Neural progenitor cell (in vitro differentiated cells): ENCODE measurements around the gene AWAT1. TPM values are rescaled to one million over a fixed set of nuclear protein-coding genes. Genes with fewer than 3 reads are reported as not detected.

Experiments used
- DNase-seq: peaks from one replicate; pipeline ENCODE4 v3.0.0-alpha.2; 2016; ENCODE audit warnings: low spot score
- H2AFZ ChIP-seq: fragments of 200-600 bp; sonication (generic); replicated peaks from 2 replicates; pipeline ENCODE4 v1.6.1; 2016; ENCODE audit warnings: antibody characterized with exemption
- H3F3A ChIP-seq: fragments of 200-600 bp; sonication (generic); 2 replicates; pipeline ENCODE4 v1.6.1; 2016; ENCODE audit warnings: antibody characterized with exemption, low read depth
- H3K27ac ChIP-seq: fragments of 200-600 bp; sonication (generic); 2 replicates; pipeline ENCODE4 v1.5.1; 2016; ENCODE audit warnings: mild to moderate bottlenecking
- H3K27me3 ChIP-seq: fragments of 200-600 bp; sonication (generic); 2 replicates; pipeline ENCODE4 v1.6.1; 2016; ENCODE audit warnings: mild to moderate bottlenecking, moderate library complexity
- H3K36me3 ChIP-seq: fragments of 200-600 bp; sonication (generic); 2 replicates; pipeline ENCODE4 v1.5.1; 2016
- H3K4me1 ChIP-seq: fragments of 200-600 bp; sonication (generic); 2 replicates; pipeline ENCODE4 v1.6.1; 2016; ENCODE audit warnings: mixed run types
- H3K4me2 ChIP-seq: fragments of 200-600 bp; sonication (generic); 2 replicates; pipeline ENCODE4 v1.6.1; 2016
- H3K4me3 ChIP-seq: fragments of 200-600 bp; sonication (generic); 2 replicates; pipeline ENCODE4 v1.5.1; 2016
- H3K79me2 ChIP-seq: fragments of 200-600 bp; sonication (generic); 2 replicates; pipeline ENCODE4 v1.6.1; 2016; ENCODE audit warnings: low read depth
- H3K9ac ChIP-seq: fragments of 200-600 bp; sonication (generic); 2 replicates; pipeline ENCODE4 v1.6.1; 2016
- H3K9me3 ChIP-seq: fragments of 200-600 bp; sonication (generic); 2 replicates; pipeline ENCODE4 v1.5.1; 2016; ENCODE audit warnings: low read depth
- H4K20me1 ChIP-seq: fragments of 200-600 bp; sonication (generic); 2 replicates; pipeline ENCODE4 v1.6.1; 2016; ENCODE audit warnings: low read depth
- H3K27ac Mint-ChIP-seq: 3 replicates; pipeline ENCODE4 v1.8.0; 2021; ENCODE audit warnings: mixed read lengths
- H3K27me3 Mint-ChIP-seq: 2 replicates; pipeline ENCODE4 v1.8.0; 2022; ENCODE audit warnings: low read depth, mild to moderate bottlenecking, inconsistent platforms, moderate library complexity, mixed read lengths; ENCODE audit not compliant: insufficient read depth
- H3K36me3 Mint-ChIP-seq: 3 replicates; pipeline ENCODE4 v1.8.0; 2021; ENCODE audit warnings: mixed read lengths
- H3K4me1 Mint-ChIP-seq: 3 replicates; pipeline ENCODE4 v1.8.0; 2021; ENCODE audit warnings: mixed read lengths
- H3K4me3 Mint-ChIP-seq: 3 replicates; pipeline ENCODE4 v1.8.0; 2021; ENCODE audit warnings: mild to moderate bottlenecking, moderate library complexity, mixed read lengths
- H3K9me3 Mint-ChIP-seq: 3 replicates; pipeline ENCODE4 v1.8.0; 2020; ENCODE audit warnings: mixed read lengths
- EZH2 ChIP-seq: fragments of 200-600 bp; sonication (generic); IDR thresholded peaks from 2 replicates; pipeline ENCODE4 v1.6.1; 2017; ENCODE audit warnings: antibody characterized with exemption, mild to moderate bottlenecking, moderate library complexity
- EZH2phosphoT487 ChIP-seq: fragments of 200-600 bp; sonication (generic); IDR thresholded peaks from 2 replicates; pipeline ENCODE4 v1.6.1; 2017; ENCODE audit warnings: antibody characterized with exemption
- total RNA-seq: library from RNA; depleted of rRNA; stranded (reverse); fragments of >200 nt; gene quantifications from 2 replicates; pipeline ENCODE4 v1.2.3, GENCODE V29; 2015; ENCODE audit warnings: low replicate concordance
- TF ChIP-seq, protein P1 (sequence below): fragments of 200-600 bp; sonication (generic); IDR thresholded peaks from 2 replicates; pipeline ENCODE4 v1.5.1; 2017; ENCODE audit warnings: antibody characterized with exemption, mild to moderate bottlenecking

Gene AWAT1
- total RNA-seq, 1 donor from 2014 or later, result not detected

DNA sequence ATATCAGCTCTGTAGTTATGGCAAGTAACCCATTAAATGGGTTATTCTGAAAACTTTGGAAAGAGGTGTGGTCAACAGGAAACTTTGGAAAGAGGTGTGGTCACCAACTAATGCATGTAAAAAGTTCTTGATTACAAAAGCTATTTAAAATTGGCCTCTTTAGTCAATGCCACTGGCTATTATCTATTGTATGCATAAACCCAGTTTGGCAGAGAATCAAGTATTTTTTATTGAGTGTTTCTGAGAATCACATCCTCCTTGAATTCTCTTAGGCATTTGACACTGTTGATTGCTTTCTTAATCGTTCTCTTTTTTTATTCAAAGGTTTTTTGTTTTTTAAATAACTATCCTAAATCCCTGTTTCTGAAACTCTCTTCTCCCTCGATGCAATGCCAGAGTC is 18.0 kb downstream of the AWAT1 start:
- no peak overlapping the region for H3K27ac ChIP-seq
- Mint-ChIP-seq H3K4me3 (no peak overlapping the region), H3K27me3 (no peaks in the 10 kb centered on the region), H3K36me3 (no peaks in the 10 kb centered on the region), H3K4me1 (no peaks in the 10 kb centered on the region), H3K27ac (no peak overlapping the region), H3K9me3 (no peaks in the 10 kb centered on the region)
- H3F3A ChIP-seq, result no peaks in the 10 kb centered on the region
- H3K4me3 ChIP-seq, result no peak overlapping the region
- no peaks in the 10 kb centered on the region for H3K4me1 ChIP-seq
- no peaks in the 10 kb centered on the region for H3K27me3 ChIP-seq
- H3K36me3 ChIP-seq, result no peaks in the 10 kb centered on the region
- no peak for DNase-seq
- peaks cover 14% of the 10 kb centered on the region for H3K9me3 ChIP-seq
- TF ChIP-seq, protein P1, sequence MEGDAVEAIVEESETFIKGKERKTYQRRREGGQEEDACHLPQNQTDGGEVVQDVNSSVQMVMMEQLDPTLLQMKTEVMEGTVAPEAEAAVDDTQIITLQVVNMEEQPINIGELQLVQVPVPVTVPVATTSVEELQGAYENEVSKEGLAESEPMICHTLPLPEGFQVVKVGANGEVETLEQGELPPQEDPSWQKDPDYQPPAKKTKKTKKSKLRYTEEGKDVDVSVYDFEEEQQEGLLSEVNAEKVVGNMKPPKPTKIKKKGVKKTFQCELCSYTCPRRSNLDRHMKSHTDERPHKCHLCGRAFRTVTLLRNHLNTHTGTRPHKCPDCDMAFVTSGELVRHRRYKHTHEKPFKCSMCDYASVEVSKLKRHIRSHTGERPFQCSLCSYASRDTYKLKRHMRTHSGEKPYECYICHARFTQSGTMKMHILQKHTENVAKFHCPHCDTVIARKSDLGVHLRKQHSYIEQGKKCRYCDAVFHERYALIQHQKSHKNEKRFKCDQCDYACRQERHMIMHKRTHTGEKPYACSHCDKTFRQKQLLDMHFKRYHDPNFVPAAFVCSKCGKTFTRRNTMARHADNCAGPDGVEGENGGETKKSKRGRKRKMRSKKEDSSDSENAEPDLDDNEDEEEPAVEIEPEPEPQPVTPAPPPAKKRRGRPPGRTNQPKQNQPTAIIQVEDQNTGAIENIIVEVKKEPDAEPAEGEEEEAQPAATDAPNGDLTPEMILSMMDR, result no peak
- no peak for TF ChIP-seq EZH2
- TF ChIP-seq EZH2phosphoT487, result no peak
- H4K20me1 ChIP-seq, result no peaks in the 10 kb centered on the region
- no peak overlapping the region for H3K4me2 ChIP-seq
- H3K9ac ChIP-seq, result no peak overlapping the region
- H2AFZ ChIP-seq, result no peak overlapping the region
- no peaks in the 10 kb centered on the region for H3K79me2 ChIP-seq

DNA sequence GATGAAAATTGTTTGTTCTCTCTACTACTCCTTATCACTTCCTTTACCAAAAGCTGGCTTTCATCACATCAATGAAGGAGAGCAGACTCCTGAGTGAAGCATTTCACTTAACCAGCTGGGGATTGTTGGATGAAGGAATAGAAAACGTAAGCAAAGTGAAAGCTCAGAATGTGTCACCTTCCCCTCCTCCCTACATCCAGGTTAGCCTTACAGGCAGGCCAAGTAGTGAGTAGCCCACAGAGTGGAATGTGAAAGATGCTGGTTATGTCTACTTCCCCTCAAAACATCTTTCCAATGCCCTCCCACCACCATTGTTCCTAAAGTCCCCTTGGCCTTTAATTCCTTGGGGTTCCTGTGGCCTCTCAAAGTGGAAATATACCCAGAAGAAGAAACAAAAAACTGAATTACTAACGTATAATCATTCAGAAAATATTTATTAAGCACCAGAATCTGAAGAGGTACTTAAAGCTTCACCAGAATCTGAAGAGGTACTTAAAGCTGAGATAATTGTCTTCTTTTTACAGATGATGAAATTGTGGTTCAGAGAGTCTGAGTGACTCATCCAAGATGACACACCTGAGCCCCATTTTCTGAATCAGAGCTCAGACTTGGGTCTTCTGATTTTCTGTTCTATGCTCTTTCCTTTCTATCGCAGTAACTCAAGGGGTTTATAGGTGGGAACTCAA is 19.1 kb downstream of the AWAT1 start:
- Histone ChIP-seq H3K36me3 (no peaks in the 10 kb centered on the region), H4K20me1 (no peaks in the 10 kb centered on the region), H3F3A (no peaks in the 10 kb centered on the region), H3K9me3 (peaks cover 14% of the 10 kb centered on the region), H2AFZ (no peak overlapping the region), H3K27ac (no peak overlapping the region), H3K9ac (no peak overlapping the region), H3K4me2 (no peak overlapping the region), H3K4me3 (no peak overlapping the region), H3K4me1 (no peaks in the 10 kb centered on the region), H3K79me2 (no peaks in the 10 kb centered on the region), H3K27me3 (no peaks in the 10 kb centered on the region)
- no peak for TF ChIP-seq EZH2
- TF ChIP-seq, protein P1, result no peak
- TF ChIP-seq EZH2phosphoT487, result no peak
- Mint-ChIP-seq H3K36me3 (no peaks in the 10 kb centered on the region), H3K4me1 (no peaks in the 10 kb centered on the region), H3K27ac (no peak overlapping the region), H3K9me3 (no peaks in the 10 kb centered on the region), H3K27me3 (peaks cover 3% of the 10 kb centered on the region), H3K4me3 (no peak overlapping the region)
- no peak for DNase-seq

DNA sequence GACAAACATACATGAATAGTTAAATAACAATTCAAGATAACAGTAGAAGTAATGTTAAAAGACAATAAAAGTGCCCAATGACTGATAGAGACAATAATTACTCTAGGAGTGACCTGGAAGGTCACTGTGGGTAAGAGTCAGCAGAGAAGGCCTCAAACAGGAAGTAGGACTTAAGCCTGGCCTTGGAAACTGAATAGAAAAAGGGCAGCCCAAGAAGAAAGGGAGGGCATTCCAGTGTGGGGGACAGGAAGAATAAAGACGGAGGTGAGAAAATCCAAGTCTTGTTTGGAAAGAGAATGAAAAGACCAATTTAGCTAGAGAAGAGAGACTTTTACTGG is 19.6 kb downstream of the AWAT1 start:
- H3K4me1 Mint-ChIP-seq, result no peaks in the 10 kb centered on the region
- H3K27ac ChIP-seq, result no peak overlapping the region
- H3K9me3 Mint-ChIP-seq, result no peaks in the 10 kb centered on the region
- H3K4me1 ChIP-seq, result no peaks in the 10 kb centered on the region
- H3K4me3 ChIP-seq, result no peak overlapping the region
- H3K36me3 ChIP-seq, result no peaks in the 10 kb centered on the region
- no peak overlapping the region for H2AFZ ChIP-seq
- TF ChIP-seq EZH2 (no peak), EZH2phosphoT487 (no peak)
- TF ChIP-seq, protein P1, result no peak
- H3K27me3 ChIP-seq, result no peaks in the 10 kb centered on the region
- peaks cover 14% of the 10 kb centered on the region for H3K9me3 ChIP-seq
- peaks cover 5% of the 10 kb centered on the region for H3K27me3 Mint-ChIP-seq
- H3K79me2 ChIP-seq, result no peaks in the 10 kb centered on the region
- H3K9ac ChIP-seq, result no peak overlapping the region
- no peak for DNase-seq
- no peaks in the 10 kb centered on the region for H3K36me3 Mint-ChIP-seq
- no peak overlapping the region for H3K4me3 Mint-ChIP-seq
- no peak overlapping the region for H3K4me2 ChIP-seq
- H4K20me1 ChIP-seq, result no peaks in the 10 kb centered on the region
- H3K27ac Mint-ChIP-seq, result no peak overlapping the region
- no peaks in the 10 kb centered on the region for H3F3A ChIP-seq
